HepG2 (cell line): ENCODE data around the gene TKFC. TPM values are rescaled to one million over a fixed set of nuclear protein-coding genes. Genes with fewer than 3 reads are reported as not detected.

ENCODE experiments used
- DMTF1 ChIP-seq: sonication (generic); formaldehyde crosslinking; IDR thresholded peaks from 2 replicates; pipeline ENCODE4 v1.4.0; 2020; ENCODE audit warnings: mild to moderate bottlenecking, missing genetic modification reagents
- EHMT2 ChIP-seq: fragments of 200-600 bp; sonication (generic); IDR thresholded peaks from 2 replicates; pipeline ENCODE4 v1.7.0; 2017; ENCODE audit warnings: antibody characterized with exemption, low read depth, low read length, borderline replicate concordance
- GATA4 ChIP-seq: sonication (generic); IDR thresholded peaks from 2 replicates; pipeline ENCODE4 v1.6.1; 2016; ENCODE audit warnings: antibody characterized with exemption, low read depth, borderline replicate concordance
- GATAD2A ChIP-seq: IDR thresholded peaks from 2 replicates; pipeline ENCODE4 v1.6.1; 2016
- GLI4 ChIP-seq: sonication (generic); formaldehyde crosslinking; IDR thresholded peaks from 2 replicates; pipeline ENCODE4 v1.5.1; 2020; ENCODE audit warnings: missing genetic modification reagents, mild to moderate bottlenecking, moderate library complexity, borderline replicate concordance
- GPN1 ChIP-seq: sonication (generic); formaldehyde crosslinking; IDR thresholded peaks from 2 replicates; pipeline ENCODE4 v1.5.1; 2020; ENCODE audit warnings: missing genetic modification reagents, borderline replicate concordance
- HBP1 ChIP-seq: IDR thresholded peaks from 2 replicates; pipeline ENCODE4 v1.6.1; 2016; ENCODE audit warnings: low read depth, control low read depth
- KAT7 ChIP-seq: IDR thresholded peaks from 2 replicates; pipeline ENCODE4 v1.6.1; 2018; ENCODE audit warnings: borderline replicate concordance, missing compliant biosample characterization
- KLF9 ChIP-seq: IDR thresholded peaks from 2 replicates; pipeline ENCODE4 v1.6.1; 2016; ENCODE audit warnings: low read depth
- MAFG ChIP-seq: sonication (generic); formaldehyde crosslinking; IDR thresholded peaks from 2 replicates; pipeline ENCODE4 v1.5.1; 2020; ENCODE audit warnings: mild to moderate bottlenecking, missing genetic modification reagents
- MLX ChIP-seq: IDR thresholded peaks from 2 replicates; pipeline ENCODE4 v1.6.1; 2016
- PHB2 ChIP-seq: fragments of 450-650 bp; IDR thresholded peaks from 2 replicates; pipeline ENCODE4 v1.6.1; 2018; ENCODE audit not compliant: partially characterized antibody
- PHF20 ChIP-seq: sonication (generic); formaldehyde crosslinking; IDR thresholded peaks from 2 replicates; pipeline ENCODE4 v1.5.0; 2020; ENCODE audit warnings: mild to moderate bottlenecking, missing genetic modification reagents
- RAD21 ChIP-seq: fragments of 450-650 bp; formaldehyde crosslinking; IDR thresholded peaks from 2 replicates; pipeline ENCODE4 v1.5.0; 2020; ENCODE audit warnings: mild to moderate bottlenecking
- STAT5B ChIP-seq: sonication (generic); formaldehyde crosslinking; IDR thresholded peaks from 2 replicates; pipeline ENCODE4 v1.4.0; 2020; ENCODE audit warnings: missing genetic modification reagents
- ZNF12 ChIP-seq: sonication (generic); formaldehyde crosslinking; IDR thresholded peaks from 2 replicates; pipeline ENCODE4 v1.5.0; 2020; ENCODE audit warnings: missing genetic modification reagents
- ZNF230 ChIP-seq: sonication (generic); formaldehyde crosslinking; IDR thresholded peaks from 2 replicates; pipeline ENCODE4 v1.4.0; 2020; ENCODE audit warnings: mild to moderate bottlenecking, missing genetic modification reagents
- ZNF3 ChIP-seq: IDR thresholded peaks from 2 replicates; pipeline ENCODE4 v1.7.0; 2017; ENCODE audit warnings: inconsistent platforms
- ZNF383 ChIP-seq: sonication (generic); formaldehyde crosslinking; IDR thresholded peaks from 2 replicates; pipeline ENCODE4 v1.4.0; 2020; ENCODE audit warnings: missing genetic modification reagents, mild to moderate bottlenecking, borderline replicate concordance
- ZNF562 ChIP-seq: sonication (generic); formaldehyde crosslinking; IDR thresholded peaks from 2 replicates; pipeline ENCODE4 v1.8.0; 2022; ENCODE audit warnings: missing genetic modification reagents, borderline replicate concordance
- ZNF644 ChIP-seq: IDR thresholded peaks from 2 replicates; pipeline ENCODE4 v1.6.1; 2016; ENCODE audit warnings: low read depth
- ZNF749 ChIP-seq: sonication (generic); formaldehyde crosslinking; IDR thresholded peaks from 2 replicates; pipeline ENCODE4 v1.8.0; 2022; ENCODE audit warnings: mild to moderate bottlenecking, missing genetic modification reagents, moderate library complexity, borderline replicate concordance
- ZNF841 ChIP-seq: sonication (generic); formaldehyde crosslinking; IDR thresholded peaks from 2 replicates; pipeline ENCODE4 v1.8.1; 2023; ENCODE audit warnings: missing genetic modification reagents, borderline replicate concordance
- polyA plus RNA-seq, 8 experiments: library from polyadenylated mRNA; depleted of rRNA in 3 of 8; stranded (reverse) in 7 of 8; unstranded in 1 of 8; fragments of >200 nt; fragmentation: Illumina TruSeq in 4 of 8; extraction: Trizol in 4 of 8; gene quantifications; 2 replicates each; pipeline versions ENCODE4 v1.2.1 to v1.2.3, GENCODE V29; 2011 to 2016; ENCODE audit warnings: low read depth in 4 of 8, missing spikeins in 1 of 8, mixed read lengths in 1 of 8; ENCODE audit not compliant: insufficient read depth in 1 of 8
- total RNA-seq, 5 experiments: library from RNA; depleted of rRNA; stranded (reverse); fragments of >200 nt; fragmentation: Illumina TruSeq; extraction: Trizol; gene quantifications; 2 replicates each; pipeline ENCODE4 v1.2.3, GENCODE V29; 2016; ENCODE audit warnings: low read depth in 1 of 5
- TF ChIP-seq, protein P1 (sequence below): sonication (generic); formaldehyde crosslinking; IDR thresholded peaks from 2 replicates; pipeline ENCODE4 v1.9.0; 2021; ENCODE audit warnings: missing genetic modification reagents, borderline replicate concordance

Gene TKFC
- total and polyA plus RNA-seq, 2 of the 13 experiments (the other 11 are each of a cell fraction or from before 2014, with no cell fraction given): 147 to 197 TPM

DNA sequence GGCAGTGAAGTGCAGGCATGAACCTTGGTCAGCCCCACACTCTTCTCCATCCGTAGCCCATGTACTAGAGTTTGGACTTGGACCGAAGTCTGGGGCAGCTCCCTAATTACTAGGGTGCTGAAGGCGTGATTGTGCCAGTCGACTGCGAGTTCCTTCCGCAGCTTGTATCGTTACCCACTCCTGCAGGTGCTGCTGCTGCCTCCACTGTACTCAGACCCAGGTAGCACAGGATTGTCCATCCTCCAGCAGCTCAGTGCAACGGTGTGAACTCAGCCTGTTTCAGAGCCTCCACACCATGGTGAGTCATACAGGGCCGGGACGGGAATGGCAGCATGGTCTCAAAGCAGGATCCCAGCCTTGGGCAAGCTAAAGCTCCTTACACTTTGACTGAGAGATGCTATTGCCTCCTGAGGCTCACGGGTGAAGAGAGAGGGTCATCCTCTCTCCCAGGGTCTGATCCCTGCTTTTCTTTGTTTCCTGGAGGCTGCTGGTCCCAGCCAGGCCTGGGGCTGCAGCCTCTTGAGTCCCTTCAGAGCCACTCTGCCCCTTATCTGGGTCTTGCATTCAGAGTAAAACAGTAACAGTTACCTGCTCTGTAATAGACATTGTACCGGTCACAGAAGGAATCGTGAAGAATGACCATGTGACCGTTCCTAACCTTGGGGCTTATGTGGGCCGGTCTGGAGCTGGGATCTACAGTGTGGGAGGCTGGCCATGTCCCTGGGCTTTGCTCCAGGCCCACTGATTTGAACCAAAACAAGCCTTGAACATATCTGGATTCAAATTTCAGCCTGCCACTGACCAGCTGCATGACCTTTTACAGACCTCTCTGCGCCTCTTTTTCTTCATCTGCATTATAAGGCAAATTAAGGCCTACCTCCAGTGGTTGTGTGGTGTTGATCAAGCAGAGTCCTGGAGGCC lies 1.7 kb downstream of the TKFC start (continued):
- TF ChIP-seq KLF9 (CRISPR knock-in tag) (no peak), PHB2 (no peak), KAT7 (peak; percentile 74), ZNF644 (peak; percentile 44), GPN1 (CRISPR knock-in tag) (no peak), ZNF3 (CRISPR knock-in tag) (no peak), ZNF383 (CRISPR knock-in tag) (no peak), ZNF841 (CRISPR knock-in tag) (no peak), ZNF562 (CRISPR knock-in tag) (no peak), ZNF749 (no peak), PHF20 (0 out of 2 replicates have a peak, but pooled peaks have one; percentile 24), HBP1 (CRISPR knock-in tag) (0 out of 2 replicates have a peak, but pooled peaks have one; percentile 37), DMTF1 (no peak), MLX (peak; percentile 94), GATA4 (no peak), ZNF12 (CRISPR knock-in tag) (peak; percentile 48; the same call in 1 of the 2 replicates), EHMT2 (no peak), GATAD2A (CRISPR knock-in tag) (peak; percentile 74), RAD21 (CRISPR knock-in tag) (no peak), GLI4 (CRISPR knock-in tag) (no peak), MAFG (CRISPR knock-in tag) (no peak), STAT5B (CRISPR knock-in tag) (no peak), ZNF230 (CRISPR knock-in tag) (peak; percentile 23; the same call in 1 of the 2 replicates)
- TF ChIP-seq, protein P1, sequence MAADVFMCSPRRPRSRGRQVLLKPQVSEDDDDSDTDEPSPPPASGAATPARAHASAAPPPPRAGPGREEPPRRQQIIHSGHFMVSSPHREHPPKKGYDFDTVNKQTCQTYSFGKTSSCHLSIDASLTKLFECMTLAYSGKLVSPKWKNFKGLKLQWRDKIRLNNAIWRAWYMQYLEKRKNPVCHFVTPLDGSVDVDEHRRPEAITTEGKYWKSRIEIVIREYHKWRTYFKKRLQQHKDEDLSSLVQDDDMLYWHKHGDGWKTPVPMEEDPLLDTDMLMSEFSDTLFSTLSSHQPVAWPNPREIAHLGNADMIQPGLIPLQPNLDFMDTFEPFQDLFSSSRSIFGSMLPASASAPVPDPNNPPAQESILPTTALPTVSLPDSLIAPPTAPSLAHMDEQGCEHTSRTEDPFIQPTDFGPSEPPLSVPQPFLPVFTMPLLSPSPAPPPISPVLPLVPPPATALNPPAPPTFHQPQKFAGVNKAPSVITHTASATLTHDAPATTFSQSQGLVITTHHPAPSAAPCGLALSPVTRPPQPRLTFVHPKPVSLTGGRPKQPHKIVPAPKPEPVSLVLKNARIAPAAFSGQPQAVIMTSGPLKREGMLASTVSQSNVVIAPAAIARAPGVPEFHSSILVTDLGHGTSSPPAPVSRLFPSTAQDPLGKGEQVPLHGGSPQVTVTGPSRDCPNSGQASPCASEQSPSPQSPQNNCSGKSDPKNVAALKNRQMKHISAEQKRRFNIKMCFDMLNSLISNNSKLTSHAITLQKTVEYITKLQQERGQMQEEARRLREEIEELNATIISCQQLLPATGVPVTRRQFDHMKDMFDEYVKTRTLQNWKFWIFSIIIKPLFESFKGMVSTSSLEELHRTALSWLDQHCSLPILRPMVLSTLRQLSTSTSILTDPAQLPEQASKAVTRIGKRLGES (CRISPR knock-in tag): no peak
